OCI-M1 (cell line): Measurements from ENCODE around the gene PACC1.
"Not testable (repeated sequence)": the region's sequence is repeated elsewhere in the genome, so short reads cannot be mapped to it uniquely, and the experiment has no call there.

Source experiments
- DNase-seq: peaks from one replicate; lab custom pipeline; 2025; lab: John Stamatoyannopoulos, UW

PACC1 gene

GRCh38 chr1:212395678-212396437 is 18.8 kb downstream of the PACC1 start:
- DNase-seq, result not testable (repeated sequence)

GRCh38 chr1:212388985-212389716 is 25.5 kb downstream of the PACC1 start:
- DNase-seq, result no peak

- DNase-seq, result no peak
Observed at GRCh38 chr1:212386029-212386428, 28.7 kb downstream of the PACC1 start.

GRCh38 chr1:212381397-212382035 is 33.2 kb downstream of the PACC1 start:
- no peak for DNase-seq

- DNase-seq, result no peak
Observed at GRCh38 chr1:212379366-212379765, 35.3 kb downstream of the PACC1 start.

GRCh38 chr1:212377644-212378043 is 37.0 kb downstream of the PACC1 start:
- no peak for DNase-seq

GRCh38 chr1:212375986-212376385 is 38.7 kb downstream of the PACC1 start:
- DNase-seq, result no peak

- DNase-seq, result peak; percentile 89
Observed at GRCh38 chr1:212368073-212368484, 46.6 kb downstream of the PACC1 start.

- DNase-seq, result no peak
Observed at GRCh38 chr1:212367474-212368072, 47.1 kb downstream of the PACC1 start.

- DNase-seq, result no peak
Observed at GRCh38 chr1:212366901-212367300, 47.8 kb downstream of the PACC1 start.

GRCh38 chr1:212364985-212365384 is 49.7 kb downstream of the PACC1 start:
- no peak for DNase-seq

- DNase-seq, result no peak
Observed at GRCh38 chr1:212359794-212360479, 54.7 kb downstream of the PACC1 start.

GRCh38 chr1:212355230-212355969 is 59.3 kb downstream of the PACC1 start:
- no peak for DNase-seq

- DNase-seq, result no peak
Observed at GRCh38 chr1:212354464-212354863, 60.2 kb downstream of the PACC1 start.

GRCh38 chr1:212353181-212353580 is 61.5 kb downstream of the PACC1 start:
- peak; percentile 39 for DNase-seq

- peak; percentile 26 for DNase-seq
Observed at GRCh38 chr1:212351588-212352362, 62.9 kb downstream of the PACC1 start.

GRCh38 chr1:212346601-212347000 is 68.1 kb downstream of the PACC1 start:
- no peak for DNase-seq

GRCh38 chr1:212344905-212345304 is 69.8 kb downstream of the PACC1 start:
- DNase-seq, result no peak

GRCh38 chr1:212341090-212341489 is 73.6 kb downstream of the PACC1 start:
- DNase-seq, result no peak

GRCh38 chr1:212329105-212329504 is 85.6 kb downstream of the PACC1 start:
- DNase-seq, result no peak
